WTC11 (cell line): ENCODE measurements around the gene FAM3B. TPM values are rescaled to one million over a fixed set of nuclear protein-coding genes. Genes with fewer than 3 reads are reported as not detected.

Experiments
- ATAC-seq: fragments of 200-7000 bp; cut with Tn5 transposase; 2 replicates; pipeline ENCODE4 v1.10.0; 2021; ENCODE audit warnings: mild to moderate bottlenecking, moderate library complexity
- CTCF ChIA-PET: fragments of 300-600 bp; sonication (Branson Sonifier 250); formaldehyde crosslinking; loops from one replicate; lab custom pipeline; 2021; ENCODE audit warnings: antibody characterized with exemption; lab: Charles Lee
- POLR2A ChIA-PET: fragments of 350-600 bp; sonication (Branson Sonifier 250); formaldehyde crosslinking; loops from one replicate; lab custom pipeline; 2021; ENCODE audit warnings: antibody characterized with exemption; lab: Charles Lee
- DNase-seq: peaks from one replicate; pipeline ENCODE4 v3.0.0; 2021; ENCODE audit warnings: low spot score
- H3K27ac Mint-ChIP-seq: 2 replicates; pipeline ENCODE4 v1.8.0; 2021; ENCODE audit warnings: mixed read lengths
- H3K27me3 Mint-ChIP-seq: 2 replicates; pipeline ENCODE4 v1.8.0; 2021; ENCODE audit warnings: low read depth, mild to moderate bottlenecking, moderate library complexity, mixed read lengths
- H3K36me3 Mint-ChIP-seq: 2 replicates; pipeline ENCODE4 v1.8.0; 2021; ENCODE audit warnings: mixed read lengths
- H3K4me1 Mint-ChIP-seq: 2 replicates; pipeline ENCODE4 v1.8.0; 2022; ENCODE audit warnings: mixed read lengths
- H3K4me3 Mint-ChIP-seq: 2 replicates; pipeline ENCODE4 v1.8.0; 2021; ENCODE audit warnings: mild to moderate bottlenecking, moderate library complexity, mixed read lengths
- H3K9me3 Mint-ChIP-seq: 2 replicates; pipeline ENCODE4 v1.8.0; 2021; ENCODE audit warnings: mixed read lengths
- ETV6 ChIP-seq: sonication (generic); formaldehyde crosslinking; IDR thresholded peaks from 2 replicates; pipeline ENCODE4 v1.8.1; 2022; ENCODE audit warnings: mild to moderate bottlenecking, missing genetic modification reagents
- GRHL2 ChIP-seq: fragments of 250-450 bp; sonication (Bioruptor Pico); IDR thresholded peaks from 2 replicates; pipeline ENCODE4 v1.8.0; 2022; ENCODE audit warnings: mild to moderate bottlenecking, moderate library complexity; ENCODE audit not compliant: insufficient replicate concordance, severe bottlenecking
- HMGA2 ChIP-seq: fragments of 250-450 bp; sonication (Bioruptor Pico); IDR thresholded peaks from 2 replicates; pipeline ENCODE4 v1.4.0; 2021; ENCODE audit warnings: mild to moderate bottlenecking, moderate library complexity
- JAZF1 ChIP-seq: fragments of 250-450 bp; sonication (Bioruptor Pico); IDR thresholded peaks from 2 replicates; pipeline ENCODE4 v1.9.0; 2021; ENCODE audit warnings: moderate library complexity, mild to moderate bottlenecking, inconsistent platforms
- TEAD1 ChIP-seq: sonication (generic); formaldehyde crosslinking; IDR thresholded peaks from 2 replicates; pipeline ENCODE4 v1.8.0; 2022; ENCODE audit warnings: mild to moderate bottlenecking, missing genetic modification reagents
- ZBTB21 ChIP-seq: sonication (generic); formaldehyde crosslinking; IDR thresholded peaks from 2 replicates; pipeline ENCODE4 v1.8.1; 2023; ENCODE audit warnings: mild to moderate bottlenecking, missing genetic modification reagents, borderline replicate concordance
- total RNA-seq: library from RNA; stranded (reverse); gene quantifications from 3 replicates; pipeline ENCODE4 v1.2.3, GENCODE V29; 2021
- TF ChIP-seq, protein P1 (sequence below): sonication (generic); formaldehyde crosslinking; IDR thresholded peaks from 2 replicates; pipeline ENCODE4 v1.8.1; 2023; ENCODE audit warnings: mild to moderate bottlenecking, missing genetic modification reagents, moderate library complexity
- TF ChIP-seq, protein P2 (sequence below): sonication (generic); formaldehyde crosslinking; IDR thresholded peaks from 2 replicates; pipeline ENCODE4 v1.8.1; 2022; ENCODE audit warnings: low read depth, missing genetic modification reagents, borderline replicate concordance
- TF ChIP-seq, protein P3 (sequence below): sonication (generic); formaldehyde crosslinking; conservative IDR thresholded peaks from 2 replicates; pipeline ENCODE4 v1.8.1; 2023; ENCODE audit warnings: mild to moderate bottlenecking, low read depth, missing genetic modification reagents, moderate library complexity
- TF ChIP-seq, protein P4 (sequence below): sonication (generic); formaldehyde crosslinking; IDR thresholded peaks from 2 replicates; pipeline ENCODE4 v1.8.1; 2022; ENCODE audit warnings: missing genetic modification reagents, borderline replicate concordance
- TF ChIP-seq, protein P5 (sequence below): sonication (generic); formaldehyde crosslinking; IDR thresholded peaks from 2 replicates; pipeline ENCODE4 v1.8.1; 2022; ENCODE audit warnings: mild to moderate bottlenecking, missing genetic modification reagents, moderate library complexity, borderline replicate concordance
- TF ChIP-seq, protein P6 (sequence below): fragments of 250-450 bp; sonication (Bioruptor Pico); IDR thresholded peaks from 2 replicates; pipeline ENCODE4 v1.9.0; 2021; ENCODE audit warnings: mild to moderate bottlenecking, borderline replicate concordance
- TF ChIP-seq, protein P7 (sequence below): sonication (generic); formaldehyde crosslinking; IDR thresholded peaks from 2 replicates; pipeline ENCODE4 v1.8.1; 2022; ENCODE audit warnings: mild to moderate bottlenecking, moderate library complexity, missing genetic modification reagents

Gene FAM3B
- total RNA-seq, 1 experiment from 2014 or later: 1.4 TPM

DNA sequence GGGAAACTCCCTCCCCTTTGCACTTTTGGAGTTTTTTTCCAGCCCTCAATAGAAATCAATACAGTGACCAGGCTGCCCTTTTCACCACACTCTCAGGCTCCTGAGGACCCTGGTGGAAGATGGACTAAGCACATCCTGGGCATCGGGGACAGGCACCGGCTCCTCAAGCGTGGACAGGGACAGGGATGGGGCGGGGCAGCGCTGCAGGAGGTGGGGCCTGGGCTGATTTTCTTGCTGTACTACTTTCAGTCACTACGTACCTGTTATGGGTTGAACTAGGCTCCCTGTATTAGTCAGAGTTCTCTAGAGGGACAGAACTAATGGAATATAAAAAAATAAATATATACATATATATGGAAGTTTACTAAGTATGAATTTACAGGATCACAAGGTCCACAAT, 47.7 kb downstream of the FAM3B start:
- ChIA-PET CTCF (no interaction called here), POLR2A (no interaction called here)
- H3K36me3 Mint-ChIP-seq: no peaks in the 10 kb centered on the region
- no peaks in the 10 kb centered on the region; the same call in 1 of the 2 replicates for H3K27me3 Mint-ChIP-seq
- no peak overlapping the region for H3K4me3 Mint-ChIP-seq
- no peaks in the 10 kb centered on the region for H3K9me3 Mint-ChIP-seq
- ATAC-seq (no peak), DNase-seq (no peak)
- H3K4me1 Mint-ChIP-seq: peaks cover 19% of the 10 kb centered on the region
- no peak overlapping the region for H3K27ac Mint-ChIP-seq
- TF ChIP-seq, protein P1, sequence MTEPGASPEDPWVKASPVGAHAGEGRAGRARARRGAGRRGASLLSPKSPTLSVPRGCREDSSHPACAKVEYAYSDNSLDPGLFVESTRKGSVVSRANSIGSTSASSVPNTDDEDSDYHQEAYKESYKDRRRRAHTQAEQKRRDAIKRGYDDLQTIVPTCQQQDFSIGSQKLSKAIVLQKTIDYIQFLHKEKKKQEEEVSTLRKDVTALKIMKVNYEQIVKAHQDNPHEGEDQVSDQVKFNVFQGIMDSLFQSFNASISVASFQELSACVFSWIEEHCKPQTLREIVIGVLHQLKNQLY (CRISPR knock-in tag): no peak
- TF ChIP-seq, protein P2, sequence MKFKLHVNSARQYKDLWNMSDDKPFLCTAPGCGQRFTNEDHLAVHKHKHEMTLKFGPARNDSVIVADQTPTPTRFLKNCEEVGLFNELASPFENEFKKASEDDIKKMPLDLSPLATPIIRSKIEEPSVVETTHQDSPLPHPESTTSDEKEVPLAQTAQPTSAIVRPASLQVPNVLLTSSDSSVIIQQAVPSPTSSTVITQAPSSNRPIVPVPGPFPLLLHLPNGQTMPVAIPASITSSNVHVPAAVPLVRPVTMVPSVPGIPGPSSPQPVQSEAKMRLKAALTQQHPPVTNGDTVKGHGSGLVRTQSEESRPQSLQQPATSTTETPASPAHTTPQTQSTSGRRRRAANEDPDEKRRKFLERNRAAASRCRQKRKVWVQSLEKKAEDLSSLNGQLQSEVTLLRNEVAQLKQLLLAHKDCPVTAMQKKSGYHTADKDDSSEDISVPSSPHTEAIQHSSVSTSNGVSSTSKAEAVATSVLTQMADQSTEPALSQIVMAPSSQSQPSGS (CRISPR knock-in tag): no peak
- TF ChIP-seq ZBTB21 (no peak), TEAD1 (CRISPR knock-in tag) (no peak), GRHL2 (CRISPR knock-in tag) (no peak), JAZF1 (CRISPR knock-in tag) (no peak), HMGA2 (CRISPR knock-in tag) (no peak), ETV6 (CRISPR knock-in tag) (no peak)
- TF ChIP-seq, protein P3, sequence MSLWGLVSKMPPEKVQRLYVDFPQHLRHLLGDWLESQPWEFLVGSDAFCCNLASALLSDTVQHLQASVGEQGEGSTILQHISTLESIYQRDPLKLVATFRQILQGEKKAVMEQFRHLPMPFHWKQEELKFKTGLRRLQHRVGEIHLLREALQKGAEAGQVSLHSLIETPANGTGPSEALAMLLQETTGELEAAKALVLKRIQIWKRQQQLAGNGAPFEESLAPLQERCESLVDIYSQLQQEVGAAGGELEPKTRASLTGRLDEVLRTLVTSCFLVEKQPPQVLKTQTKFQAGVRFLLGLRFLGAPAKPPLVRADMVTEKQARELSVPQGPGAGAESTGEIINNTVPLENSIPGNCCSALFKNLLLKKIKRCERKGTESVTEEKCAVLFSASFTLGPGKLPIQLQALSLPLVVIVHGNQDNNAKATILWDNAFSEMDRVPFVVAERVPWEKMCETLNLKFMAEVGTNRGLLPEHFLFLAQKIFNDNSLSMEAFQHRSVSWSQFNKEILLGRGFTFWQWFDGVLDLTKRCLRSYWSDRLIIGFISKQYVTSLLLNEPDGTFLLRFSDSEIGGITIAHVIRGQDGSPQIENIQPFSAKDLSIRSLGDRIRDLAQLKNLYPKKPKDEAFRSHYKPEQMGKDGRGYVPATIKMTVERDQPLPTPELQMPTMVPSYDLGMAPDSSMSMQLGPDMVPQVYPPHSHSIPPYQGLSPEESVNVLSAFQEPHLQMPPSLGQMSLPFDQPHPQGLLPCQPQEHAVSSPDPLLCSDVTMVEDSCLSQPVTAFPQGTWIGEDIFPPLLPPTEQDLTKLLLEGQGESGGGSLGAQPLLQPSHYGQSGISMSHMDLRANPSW: no peak
- TF ChIP-seq, protein P4, sequence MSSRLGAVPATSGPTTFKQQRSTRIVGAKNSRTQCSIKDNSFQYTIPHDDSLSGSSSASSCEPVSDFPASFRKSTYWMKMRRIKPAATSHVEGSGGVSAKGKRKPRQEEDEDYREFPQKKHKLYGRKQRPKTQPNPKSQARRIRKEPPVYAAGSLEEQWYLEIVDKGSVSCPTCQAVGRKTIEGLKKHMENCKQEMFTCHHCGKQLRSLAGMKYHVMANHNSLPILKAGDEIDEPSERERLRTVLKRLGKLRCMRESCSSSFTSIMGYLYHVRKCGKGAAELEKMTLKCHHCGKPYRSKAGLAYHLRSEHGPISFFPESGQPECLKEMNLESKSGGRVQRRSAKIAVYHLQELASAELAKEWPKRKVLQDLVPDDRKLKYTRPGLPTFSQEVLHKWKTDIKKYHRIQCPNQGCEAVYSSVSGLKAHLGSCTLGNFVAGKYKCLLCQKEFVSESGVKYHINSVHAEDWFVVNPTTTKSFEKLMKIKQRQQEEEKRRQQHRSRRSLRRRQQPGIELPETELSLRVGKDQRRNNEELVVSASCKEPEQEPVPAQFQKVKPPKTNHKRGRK (CRISPR knock-in tag): no peak
- TF ChIP-seq, protein P5, sequence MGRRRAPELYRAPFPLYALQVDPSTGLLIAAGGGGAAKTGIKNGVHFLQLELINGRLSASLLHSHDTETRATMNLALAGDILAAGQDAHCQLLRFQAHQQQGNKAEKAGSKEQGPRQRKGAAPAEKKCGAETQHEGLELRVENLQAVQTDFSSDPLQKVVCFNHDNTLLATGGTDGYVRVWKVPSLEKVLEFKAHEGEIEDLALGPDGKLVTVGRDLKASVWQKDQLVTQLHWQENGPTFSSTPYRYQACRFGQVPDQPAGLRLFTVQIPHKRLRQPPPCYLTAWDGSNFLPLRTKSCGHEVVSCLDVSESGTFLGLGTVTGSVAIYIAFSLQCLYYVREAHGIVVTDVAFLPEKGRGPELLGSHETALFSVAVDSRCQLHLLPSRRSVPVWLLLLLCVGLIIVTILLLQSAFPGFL (CRISPR knock-in tag): no peak
- TF ChIP-seq, protein P6, sequence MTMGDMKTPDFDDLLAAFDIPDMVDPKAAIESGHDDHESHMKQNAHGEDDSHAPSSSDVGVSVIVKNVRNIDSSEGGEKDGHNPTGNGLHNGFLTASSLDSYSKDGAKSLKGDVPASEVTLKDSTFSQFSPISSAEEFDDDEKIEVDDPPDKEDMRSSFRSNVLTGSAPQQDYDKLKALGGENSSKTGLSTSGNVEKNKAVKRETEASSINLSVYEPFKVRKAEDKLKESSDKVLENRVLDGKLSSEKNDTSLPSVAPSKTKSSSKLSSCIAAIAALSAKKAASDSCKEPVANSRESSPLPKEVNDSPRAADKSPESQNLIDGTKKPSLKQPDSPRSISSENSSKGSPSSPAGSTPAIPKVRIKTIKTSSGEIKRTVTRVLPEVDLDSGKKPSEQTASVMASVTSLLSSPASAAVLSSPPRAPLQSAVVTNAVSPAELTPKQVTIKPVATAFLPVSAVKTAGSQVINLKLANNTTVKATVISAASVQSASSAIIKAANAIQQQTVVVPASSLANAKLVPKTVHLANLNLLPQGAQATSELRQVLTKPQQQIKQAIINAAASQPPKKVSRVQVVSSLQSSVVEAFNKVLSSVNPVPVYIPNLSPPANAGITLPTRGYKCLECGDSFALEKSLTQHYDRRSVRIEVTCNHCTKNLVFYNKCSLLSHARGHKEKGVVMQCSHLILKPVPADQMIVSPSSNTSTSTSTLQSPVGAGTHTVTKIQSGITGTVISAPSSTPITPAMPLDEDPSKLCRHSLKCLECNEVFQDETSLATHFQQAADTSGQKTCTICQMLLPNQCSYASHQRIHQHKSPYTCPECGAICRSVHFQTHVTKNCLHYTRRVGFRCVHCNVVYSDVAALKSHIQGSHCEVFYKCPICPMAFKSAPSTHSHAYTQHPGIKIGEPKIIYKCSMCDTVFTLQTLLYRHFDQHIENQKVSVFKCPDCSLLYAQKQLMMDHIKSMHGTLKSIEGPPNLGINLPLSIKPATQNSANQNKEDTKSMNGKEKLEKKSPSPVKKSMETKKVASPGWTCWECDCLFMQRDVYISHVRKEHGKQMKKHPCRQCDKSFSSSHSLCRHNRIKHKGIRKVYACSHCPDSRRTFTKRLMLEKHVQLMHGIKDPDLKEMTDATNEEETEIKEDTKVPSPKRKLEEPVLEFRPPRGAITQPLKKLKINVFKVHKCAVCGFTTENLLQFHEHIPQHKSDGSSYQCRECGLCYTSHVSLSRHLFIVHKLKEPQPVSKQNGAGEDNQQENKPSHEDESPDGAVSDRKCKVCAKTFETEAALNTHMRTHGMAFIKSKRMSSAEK (CRISPR knock-in tag): no peak
- TF ChIP-seq, protein P7, sequence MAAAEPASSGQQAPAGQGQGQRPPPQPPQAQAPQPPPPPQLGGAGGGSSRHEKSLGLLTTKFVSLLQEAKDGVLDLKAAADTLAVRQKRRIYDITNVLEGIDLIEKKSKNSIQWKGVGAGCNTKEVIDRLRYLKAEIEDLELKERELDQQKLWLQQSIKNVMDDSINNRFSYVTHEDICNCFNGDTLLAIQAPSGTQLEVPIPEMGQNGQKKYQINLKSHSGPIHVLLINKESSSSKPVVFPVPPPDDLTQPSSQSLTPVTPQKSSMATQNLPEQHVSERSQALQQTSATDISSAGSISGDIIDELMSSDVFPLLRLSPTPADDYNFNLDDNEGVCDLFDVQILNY: no peak
